Measurements from ENCODE around the gene CCDC78.

DNA sequence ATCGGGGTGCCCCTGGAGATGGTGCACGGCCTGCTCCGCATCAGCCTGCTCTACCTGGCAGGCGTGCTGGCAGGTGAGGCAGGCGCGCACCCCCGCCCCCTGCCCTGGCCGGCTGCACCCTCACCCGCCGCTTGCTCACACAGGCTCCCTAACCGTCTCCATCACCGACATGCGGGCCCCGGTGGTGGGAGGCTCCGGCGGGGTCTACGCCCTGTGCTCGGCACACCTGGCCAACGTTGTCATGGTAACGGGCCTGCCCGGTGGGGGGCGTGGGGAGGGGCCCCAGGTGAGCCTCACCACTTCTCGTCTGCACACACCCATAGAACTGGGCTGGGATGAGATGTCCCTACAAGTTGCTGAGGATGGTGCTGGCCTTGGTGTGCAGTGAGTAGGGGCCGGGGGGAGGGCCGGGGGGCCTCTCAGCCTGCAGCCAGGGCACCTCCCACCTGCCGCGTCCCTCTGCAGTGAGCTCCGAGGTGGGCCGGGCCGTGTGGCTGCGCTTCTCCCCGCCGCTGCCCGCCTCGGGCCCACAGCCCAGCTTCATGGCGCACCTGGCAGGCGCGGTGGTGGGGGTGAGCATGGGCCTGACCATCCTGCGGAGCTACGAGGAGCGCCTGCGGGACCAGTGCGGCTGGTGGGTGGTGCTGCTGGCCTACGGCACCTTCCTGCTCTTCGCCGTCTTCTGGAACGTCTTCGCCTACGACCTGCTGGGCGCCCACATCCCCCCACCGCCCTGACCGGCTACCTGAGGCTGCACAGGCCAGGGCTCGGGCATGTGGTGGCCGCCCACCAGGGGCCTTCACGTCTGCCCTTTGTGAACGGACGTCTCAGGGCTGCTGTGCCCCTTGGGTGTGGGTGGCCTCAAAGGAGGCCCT lies 48.7 kb downstream of the CCDC78 start:
- TF ChIP-seq, protein P1, sequence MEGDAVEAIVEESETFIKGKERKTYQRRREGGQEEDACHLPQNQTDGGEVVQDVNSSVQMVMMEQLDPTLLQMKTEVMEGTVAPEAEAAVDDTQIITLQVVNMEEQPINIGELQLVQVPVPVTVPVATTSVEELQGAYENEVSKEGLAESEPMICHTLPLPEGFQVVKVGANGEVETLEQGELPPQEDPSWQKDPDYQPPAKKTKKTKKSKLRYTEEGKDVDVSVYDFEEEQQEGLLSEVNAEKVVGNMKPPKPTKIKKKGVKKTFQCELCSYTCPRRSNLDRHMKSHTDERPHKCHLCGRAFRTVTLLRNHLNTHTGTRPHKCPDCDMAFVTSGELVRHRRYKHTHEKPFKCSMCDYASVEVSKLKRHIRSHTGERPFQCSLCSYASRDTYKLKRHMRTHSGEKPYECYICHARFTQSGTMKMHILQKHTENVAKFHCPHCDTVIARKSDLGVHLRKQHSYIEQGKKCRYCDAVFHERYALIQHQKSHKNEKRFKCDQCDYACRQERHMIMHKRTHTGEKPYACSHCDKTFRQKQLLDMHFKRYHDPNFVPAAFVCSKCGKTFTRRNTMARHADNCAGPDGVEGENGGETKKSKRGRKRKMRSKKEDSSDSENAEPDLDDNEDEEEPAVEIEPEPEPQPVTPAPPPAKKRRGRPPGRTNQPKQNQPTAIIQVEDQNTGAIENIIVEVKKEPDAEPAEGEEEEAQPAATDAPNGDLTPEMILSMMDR (IDR thresholded peaks at IDR 0.05), result no peak
- no peak for TF ChIP-seq POLR2A (IDR thresholded peaks at IDR 0.05)
